Cardiac septum (tissue), 1 donor: ENCODE measurements around the gene RGN. TPM values are rescaled to one million over a fixed set of nuclear protein-coding genes. Genes with fewer than 3 reads are reported as not detected.

Source experiments
- DNase-seq: peaks from one replicate; pipeline ENCODE4 v3.0.0-alpha.2; 2020; ENCODE audit warnings: low spot score
- intact Hi-C: fragments of 100-400 bp; cut with DNase I; formaldehyde crosslinking; loops from one replicate; pipeline ENCODE4 v1.14.0; 2022
- long read RNA-seq: library from polyadenylated mRNA; unstranded; transcript quantifications from one replicate; pipeline ENCODE4 v2.0.0, GENCODE V29; 2021
- total RNA-seq: library from RNA; stranded (reverse); fragmentation: NEBNext Ultra II Directional; extraction: Animal tissue kit (Norgen Biotek cat#: 25700); gene quantifications from one replicate; pipeline ENCODE4 v1.2.1, GENCODE V29; 2021
- donor health status: DM: no; HTN: no; CAD: no.

The RGN gene
- 17.1 TPM for total RNA-seq
- long read RNA-seq, transcript RGN-202 (7 exons, 1,611 nt) = major isoform, 7 of 19 reads
- long read RNA-seq, partial matches to known transcripts = 0 of 19 reads
- long read RNA-seq, other reads (novel, unspliced or antisense) = 7 of 19 reads

GRCh38 chrX:47078129-47079043, at the start of gene RGN:
TSS of gene RGN (plus strand) at chrX:47078443. CDS start at chrX:47081145, 2,702 bp downstream.
- no peak for DNase-seq
- intact Hi-C loops = no loop called here

DNA sequence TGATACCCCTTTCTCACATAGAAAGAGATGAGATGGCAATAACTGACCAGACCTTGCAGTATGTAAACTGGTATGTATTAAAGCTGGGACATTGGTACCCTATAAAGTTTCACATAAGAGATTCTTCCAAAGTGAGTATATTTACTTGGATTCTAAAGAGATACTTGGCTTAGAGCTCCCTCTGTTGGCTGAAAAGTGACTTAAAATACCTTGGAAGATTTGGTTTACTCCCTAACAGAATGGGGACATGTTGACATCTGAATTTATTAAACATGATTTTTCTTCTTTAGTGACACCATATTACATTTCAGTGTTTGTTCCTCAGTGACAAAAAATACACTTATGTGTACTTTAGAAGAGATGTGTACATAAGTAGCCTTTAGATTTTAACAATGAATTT, 47.9 kb upstream of the RGN start:
- no peak for DNase-seq
- intact Hi-C loops = loop anchor here (5.0 kb wide), 1 partner anchor 128 kb away; no protein-coding TSS in a partner anchor

- no peak for DNase-seq
- intact Hi-C loops = no loop called here
Observed at GRCh38 chrX:47047989-47048388, 30.3 kb upstream of the RGN start.

- intact Hi-C loops = no loop called here
- DNase-seq = no peak
Observed at GRCh38 chrX:47059142-47059874, 18.9 kb upstream of the RGN start.

DNA sequence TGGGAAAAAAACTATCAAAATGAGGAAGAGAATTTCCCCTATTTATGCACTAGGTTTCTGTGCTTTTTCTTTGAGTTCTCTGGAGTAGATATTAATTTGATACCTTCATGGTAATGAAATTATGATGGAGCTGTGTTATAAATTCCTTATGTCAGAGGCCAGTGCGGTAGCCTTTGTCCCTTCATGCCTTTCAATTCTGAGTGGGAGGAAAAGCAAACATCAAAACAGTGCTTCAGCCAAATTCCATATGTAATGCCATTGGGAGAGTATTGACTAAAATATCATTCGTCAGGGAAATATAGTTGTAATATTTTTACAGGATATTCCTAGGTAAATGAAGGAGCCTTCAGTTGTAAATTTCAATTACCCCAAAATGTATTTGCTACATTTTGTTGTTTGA, 17.5 kb upstream of the RGN start:
- intact Hi-C loops = no loop called here

DNA sequence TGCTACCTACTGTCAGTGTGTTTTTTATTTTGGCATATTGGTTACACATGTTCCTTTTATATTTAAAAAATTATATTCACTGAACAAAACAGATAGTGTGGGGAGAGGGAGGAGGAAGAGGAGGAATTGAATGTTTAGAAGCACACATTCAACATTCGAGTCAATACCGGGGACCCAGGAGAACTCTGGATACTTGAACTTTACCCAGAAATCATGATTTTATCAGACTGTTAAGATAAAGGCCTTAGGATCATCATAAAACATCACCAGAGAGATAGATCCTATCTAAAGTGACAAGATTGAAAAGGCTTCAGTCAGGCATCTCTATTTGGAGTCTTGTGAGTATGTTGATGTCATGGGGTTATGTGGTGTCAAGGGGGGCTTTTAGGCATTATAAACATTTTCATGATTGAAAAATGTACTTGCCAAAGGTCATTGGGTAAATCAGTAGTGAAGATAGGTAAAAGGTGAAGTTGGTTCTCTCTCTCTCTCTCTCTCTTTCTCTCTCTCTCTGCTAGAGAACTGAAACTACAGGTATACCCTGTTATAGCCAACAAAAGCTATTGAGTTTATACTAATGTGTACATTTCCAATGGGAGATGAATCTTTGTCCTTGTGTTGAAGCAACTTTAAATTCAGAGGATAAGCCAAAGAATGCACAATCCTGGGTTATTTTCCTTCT, 16.9 kb upstream of the RGN start:
- no peak for DNase-seq
- intact Hi-C loops = no loop called here

More for the DNA sequence above, 17.5 kb upstream of the RGN start:
- no peak for DNase-seq

- DNase-seq = no peak
Observed at GRCh38 chrX:47063179-47063578, 15.1 kb upstream of the RGN start.

GRCh38 chrX:47068214-47068613, 10.0 kb upstream of the RGN start:
- intact Hi-C loops = no loop called here
- no peak for DNase-seq

More at GRCh38 chrX:47063179-47063578, 15.1 kb upstream of the RGN start:
- intact Hi-C loops = no loop called here

DNA sequence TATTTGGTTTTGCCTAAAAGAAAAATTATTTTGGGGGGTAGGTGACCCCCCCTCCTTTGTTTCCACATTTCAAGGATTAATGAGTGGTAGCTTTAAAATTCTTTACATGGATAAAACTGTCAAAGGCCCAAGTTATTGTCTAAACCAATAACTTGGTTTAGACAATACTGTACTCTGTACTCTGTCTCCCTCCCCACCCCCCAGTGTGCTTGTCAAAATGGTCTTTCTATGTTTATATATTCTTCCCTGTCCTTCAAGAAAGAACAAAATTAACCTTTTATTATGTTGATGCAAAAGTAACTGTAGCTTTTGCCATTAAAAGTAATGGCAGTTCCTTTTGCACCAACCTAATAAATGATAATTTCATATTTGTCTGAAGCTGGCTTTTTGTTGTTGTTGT, 9.5 kb upstream of the RGN start:
- intact Hi-C loops = no loop called here
- DNase-seq = no peak

GRCh38 chrX:47080215-47080914, 2.1 kb downstream of the RGN start:
- DNase-seq = no peak
- intact Hi-C loops = no loop called here

GRCh38 chrX:47080915-47081236, 2.6 kb downstream of the RGN start:
- intact Hi-C loops = no loop called here
- DNase-seq = no peak

- DNase-seq = no peak
- intact Hi-C loops = loop anchor here (5.0 kb wide), 1 partner anchor 189 kb away; no protein-coding TSS in a partner anchor
Observed at GRCh38 chrX:47091149-47091775, 13.0 kb downstream of the RGN start.

GRCh38 chrX:47093248-47093647, 15.0 kb downstream of the RGN start:
- intact Hi-C loops = loop anchor here (5.0 kb wide), 1 partner anchor 191 kb away; no protein-coding TSS in a partner anchor
- no peak for DNase-seq

DNA sequence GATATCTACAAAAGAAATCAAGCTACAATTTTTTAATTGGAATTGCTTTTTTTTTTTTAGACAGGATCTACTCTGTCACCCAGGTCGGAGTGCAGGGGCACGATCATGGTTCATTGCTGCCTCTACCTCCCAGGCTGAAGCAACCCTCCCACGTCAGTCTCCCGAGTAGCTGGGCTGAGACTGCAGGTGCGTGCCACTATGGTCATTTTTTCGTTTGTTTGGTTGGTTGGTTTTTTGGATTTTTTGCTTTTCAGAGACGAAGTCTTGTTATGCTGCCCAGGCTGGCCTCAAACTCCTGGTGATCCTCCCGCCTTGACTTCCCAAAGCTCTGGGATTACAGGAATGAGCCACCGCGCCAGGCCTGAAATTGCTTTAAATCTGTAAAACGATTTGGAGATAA, 15.6 kb downstream of the RGN start:
- no peak for DNase-seq
- intact Hi-C loops = loop anchor here (5.0 kb wide), 1 partner anchor 192 kb away; no protein-coding TSS in a partner anchor

- DNase-seq = no peak
- intact Hi-C loops = no loop called here
Observed at GRCh38 chrX:47097018-47097417, 18.8 kb downstream of the RGN start.

DNA sequence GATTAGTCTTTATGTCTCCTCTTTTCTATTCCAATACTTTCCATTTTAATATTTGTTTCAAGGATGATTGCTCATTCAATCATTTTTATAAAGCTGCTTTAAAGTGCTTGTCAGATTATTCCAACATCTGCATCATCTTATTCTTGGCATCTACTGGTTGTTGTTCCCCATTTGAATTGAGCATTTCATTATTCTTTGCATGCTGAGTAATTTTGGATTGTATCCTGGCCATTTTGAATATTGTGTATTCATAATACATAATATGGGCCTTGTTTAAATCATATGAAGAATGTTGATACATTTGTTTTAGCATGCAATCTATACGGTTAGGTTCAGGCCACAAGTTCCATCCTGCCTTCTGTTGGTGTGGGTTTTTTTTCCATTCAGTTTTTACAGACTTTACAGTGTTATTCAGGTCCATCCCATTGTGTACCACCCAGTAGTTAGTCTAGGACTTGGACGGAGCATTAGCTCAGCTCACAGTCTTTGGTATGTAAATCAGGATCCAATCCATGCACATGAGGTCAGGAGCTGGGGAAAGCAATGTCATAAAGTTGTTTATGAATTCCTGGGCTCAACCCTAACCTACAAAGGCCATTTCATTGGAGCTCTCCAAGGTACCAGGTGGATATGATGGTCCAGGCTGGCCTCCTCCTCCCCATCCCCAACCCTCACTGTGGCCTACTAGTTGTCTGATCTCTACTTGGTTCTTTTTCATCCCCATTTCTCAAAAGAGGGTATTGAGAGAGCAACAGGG, 20.3 kb downstream of the RGN start:
- intact Hi-C loops = no loop called here
- DNase-seq = no peak

- intact Hi-C loops = no loop called here
- no peak for DNase-seq
Observed at GRCh38 chrX:47101206-47101605, 23.0 kb downstream of the RGN start.
